Transverse colon (tissue), 4 donors: Measurements from ENCODE around the gene SLC4A2. TPM values are rescaled to one million over a fixed set of nuclear protein-coding genes. Genes with fewer than 3 reads are reported as not detected.
"Not testable (repeated sequence)": the region's sequence is repeated elsewhere in the genome, so short reads cannot be mapped to it uniquely, and the experiment has no call there.

Source experiments
- DNase-seq: peaks from one replicate; pipeline ENCODE4 v3.0.0-alpha.2; 2019
- H3K27ac ChIP-seq, 4 donors: fragments of 200-600 bp; sonication (generic); 2 replicates each; pipeline ENCODE4 v1.5.1; 2016 to 2018; ENCODE audit warnings: inconsistent platforms in 4 of 4
- H3K27me3 ChIP-seq: fragments of 200-600 bp; sonication (generic); 2 replicates; pipeline ENCODE4 v1.5.1; 2017; ENCODE audit warnings: inconsistent platforms
- H3K36me3 ChIP-seq, 4 donors: fragments of 200-600 bp; sonication (generic); 2 replicates each; pipeline ENCODE4 v1.5.1; 2017 to 2019; ENCODE audit warnings: inconsistent platforms in 4 of 4
- H3K4me1 ChIP-seq, 4 donors: fragments of 200-600 bp; sonication (generic); 2 replicates each; pipeline ENCODE4 v1.5.1; 2017 to 2020; ENCODE audit warnings: inconsistent platforms in 4 of 4
- H3K4me3 ChIP-seq, 4 donors: fragments of 200-600 bp; sonication (generic); 1 replicate in 1 of 4; 2 replicates in 3 of 4; pipeline versions ENCODE4 v1.5.1 to v1.6.1; 2017 to 2019; ENCODE audit warnings: inconsistent platforms in 4 of 4
- H3K9me3 ChIP-seq, 2 donors: fragments of 200-600 bp; sonication (generic); 2 replicates each; pipeline ENCODE4 v1.5.1; 2017 to 2019; ENCODE audit warnings: inconsistent platforms in 2 of 2
- CTCF ChIP-seq, 5 experiments: fragments of 200-600 bp in 3 of 5; fragments of 450-650 bp in 2 of 5; sonication (generic) in 3 of 5; IDR thresholded peaks; 1 replicate in 2 of 5; 2 replicates in 3 of 5; pipeline ENCODE4 v1.5.1; 2016 to 2017; ENCODE audit warnings: antibody characterized with exemption in 5 of 5, inconsistent platforms in 3 of 5, mild to moderate bottlenecking in 2 of 5, moderate library complexity in 1 of 5
- EP300 ChIP-seq: sonication (generic); formaldehyde crosslinking; IDR thresholded peaks from one replicate; pipeline ENCODE4 v1.6.1; 2017; ENCODE audit warnings: antibody characterized with exemption, low read depth
- POLR2A ChIP-seq: fragments of 450-650 bp; IDR thresholded peaks from one replicate; pipeline ENCODE4 v1.6.1; 2016; ENCODE audit warnings: antibody characterized with exemption, mild to moderate bottlenecking, moderate library complexity
- POLR2AphosphoS5 ChIP-seq, 3 donors: sonication (generic); formaldehyde crosslinking; IDR thresholded peaks; one replicate each; pipeline ENCODE4 v1.6.1; 2016; ENCODE audit warnings: antibody characterized with exemption in 3 of 3
- WGBS, 2 donors: methylation state at CpG; one replicate each; pipeline ENCODE4 v1.1.5; 2018; ENCODE audit warnings: low coverage in 1 of 2; 5-methylcytosine and 5-hydroxymethylcytosine counted together
- in situ Hi-C, 4 donors: fragments of 200-750 bp; cut with MboI; loops; one replicate each; pipeline versions ENCODE4 v1.15.0 to v1.15.1; 2017; ENCODE audit warnings: low sequenced_read_pairs in 3 of 4, low pct_ligation_motif_present in 1 of 4, low pct_unique_long_range_greater_than_20kb in 1 of 4
- intact Hi-C: fragments of 100-400 bp; cut with DNase I; formaldehyde crosslinking; loops from one replicate; pipeline ENCODE4 v1.15.1; 2023; ENCODE audit warnings: low total_unique reads
- total RNA-seq, 4 donors: library from RNA; depleted of rRNA; stranded (reverse); fragments of >200 nt; gene quantifications; one replicate each; pipeline ENCODE4 v1.1.0, GENCODE V29; 2016

SLC4A2 gene
- total RNA-seq, 4 donors from 2014 or later: 61.7 to 464 (median 83.2) TPM

GRCh38 chr7:151011097-151011409 lies 48.3 kb upstream of the SLC4A2 start:
- H3K9me3 ChIP-seq: no peaks in the 10 kb centered on the region
- in situ Hi-C loops (no loop called here), intact Hi-C loops (no loop called here)
- no peaks in the 10 kb centered on the region for H3K36me3 ChIP-seq
- H3K27me3 ChIP-seq: peaks cover 1% of the 10 kb centered on the region
- no peak overlapping the region for H3K4me3 ChIP-seq
- no peak overlapping the region for H3K27ac ChIP-seq
- no peak for DNase-seq
- TF ChIP-seq CTCF (IDR thresholded peaks at IDR 0.05) (no peak), POLR2A (no peak), EP300 (no peak), POLR2AphosphoS5 (IDR thresholded peaks at IDR 0.05) (no peak)
- WGBS, 2 donors: 75% methylated on average over 1 of the region's 1 CpG; no CpG with 5 or more reads in 1 of the 2 donors
- peaks cover 18 to 37% (median 20%) of the 10 kb centered on the region in 4 donors for H3K4me1 ChIP-seq

GRCh38 chr7:151011616-151012015 lies 47.8 kb upstream of the SLC4A2 start:
- DNase-seq: not testable (repeated sequence)

GRCh38 chr7:151012031-151012692 lies 47.2 kb upstream of the SLC4A2 start:
- Histone ChIP-seq H3K27me3 (peaks cover 3% of the 10 kb centered on the region), H3K4me3 (no peak overlapping the region), H3K9me3 (no peaks in the 10 kb centered on the region), H3K4me1 (peaks cover 18 to 37% (median 20%) of the 10 kb centered on the region in 4 donors), H3K36me3 (no peaks in the 10 kb centered on the region), H3K27ac (peak overlapping the region; percentile 33 to 71 (median 58))
- 31 to 43% methylated on average over 2 to 6 of the region's 6 CpGs for WGBS, 2 donors
- DNase-seq: peak; percentile 76
- in situ Hi-C loops (no loop called here), intact Hi-C loops (no loop called here)
- TF ChIP-seq POLR2A: no peak
- TF ChIP-seq CTCF (IDR thresholded peaks at IDR 0.05): peak in 2 of 5 experiments; percentile 9 to 34
- no peak for TF ChIP-seq POLR2AphosphoS5 (IDR thresholded peaks at IDR 0.05)
- no peak for TF ChIP-seq EP300

More at GRCh38 chr7:151011616-151012015, 47.8 kb upstream of the SLC4A2 start:
- intact Hi-C loops, H3K27me3 ChIP-seq, H3K4me3 ChIP-seq, H3K9me3 ChIP-seq, H3K36me3 ChIP-seq, in situ Hi-C loops: not testable (repeated sequence)
- Histone ChIP-seq H3K4me1 (peaks cover 18 to 37% (median 20%) of the 10 kb centered on the region in 4 donors), H3K27ac (peak overlapping the region in 3 of 4 donors; percentile 33 to 71 (median 57))
- 82% methylated on average over 12 of the region's 12 CpGs; no CpG with 5 or more reads in 1 of the 2 donors for WGBS, 2 donors

- peak in 4 of 5 experiments; percentile 14 to 22 (median 18) for TF ChIP-seq CTCF (IDR thresholded peaks at IDR 0.05)
- no peak for TF ChIP-seq EP300
- no peak for TF ChIP-seq POLR2AphosphoS5 (IDR thresholded peaks at IDR 0.05)
- in situ Hi-C loops: no loop called here
- intact Hi-C loops: no loop called here
- H3K36me3 ChIP-seq: no peaks in the 10 kb centered on the region
- no peak overlapping the region for H3K4me3 ChIP-seq
- peak overlapping the region; percentile 33 to 71 (median 58) for H3K27ac ChIP-seq
- peaks cover 19 to 39% (median 21%) of the 10 kb centered on the region in 4 donors for H3K4me1 ChIP-seq
- no peaks in the 10 kb centered on the region for H3K9me3 ChIP-seq
- H3K27me3 ChIP-seq: peaks cover 8% of the 10 kb centered on the region
- no peak for DNase-seq
- 71% methylated on average over 22 of the region's 23 CpGs; no CpG with 5 or more reads in 1 of the 2 donors for WGBS, 2 donors
Measured at GRCh38 chr7:151012911-151013347, 46.5 kb upstream of the SLC4A2 start.
